ENCODE results near the gene YPEL2.

YPEL2 gene

DNA sequence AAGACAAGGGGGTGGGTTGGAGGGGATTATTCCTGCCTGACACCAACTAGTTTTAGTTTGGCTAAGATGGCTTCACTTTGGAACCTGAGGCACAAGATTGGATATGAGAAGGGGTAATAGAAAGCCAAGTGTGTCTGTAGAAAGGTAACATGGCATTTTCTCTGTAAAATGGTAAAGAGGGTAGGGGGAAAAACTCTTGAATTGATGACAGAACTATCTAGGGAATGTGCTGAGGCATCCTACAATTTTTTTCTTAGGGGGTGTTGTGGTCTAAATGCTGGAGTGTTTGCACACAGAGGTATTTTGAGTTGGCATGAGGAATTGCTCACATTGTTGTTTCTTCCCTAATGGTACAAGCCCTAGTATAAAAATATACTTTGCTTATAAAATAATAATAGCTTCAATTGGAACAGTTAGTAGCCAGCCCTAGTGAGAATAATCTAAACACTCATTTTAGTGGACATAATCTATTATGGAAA lies 25.8 kb downstream of the YPEL2 start:
- Histone ChIP-seq H3K27me3 (replicated peaks; ENCODE audit: control insufficient read depth, insufficient read depth, low read length) (no peaks in the 10 kb centered on the region), H3K36me3 (ENCODE audit: control insufficient read depth, insufficient read depth, low read length) (no peaks in the 10 kb centered on the region; the same call in 1 of the 2 replicates), H3K4me3 (replicated peaks; ENCODE audit: low read depth, low read length) (no peak overlapping the region)
- DNase-seq (ENCODE audit: extremely low read depth, insufficient read length), result no peak
- TF ChIP-seq CTCF (IDR thresholded peaks at IDR 0.05; ENCODE audit: insufficient read depth, low read length, poor library complexity, severe bottlenecking), result no peak

- Histone ChIP-seq H3K27me3 (replicated peaks; ENCODE audit: control insufficient read depth, insufficient read depth, low read length) (no peaks in the 10 kb centered on the region), H3K36me3 (ENCODE audit: control insufficient read depth, insufficient read depth, low read length) (no peaks in the 10 kb centered on the region; the same call in 1 of the 2 replicates), H3K4me3 (replicated peaks; ENCODE audit: low read depth, low read length) (no peak overlapping the region)
- no peak for DNase-seq (ENCODE audit: extremely low read depth, insufficient read length)
- no peak for TF ChIP-seq CTCF (IDR thresholded peaks at IDR 0.05; ENCODE audit: insufficient read depth, low read length, poor library complexity, severe bottlenecking)
Observed at GRCh38 chr17:59357929-59358328, 26.5 kb downstream of the YPEL2 start.

DNA sequence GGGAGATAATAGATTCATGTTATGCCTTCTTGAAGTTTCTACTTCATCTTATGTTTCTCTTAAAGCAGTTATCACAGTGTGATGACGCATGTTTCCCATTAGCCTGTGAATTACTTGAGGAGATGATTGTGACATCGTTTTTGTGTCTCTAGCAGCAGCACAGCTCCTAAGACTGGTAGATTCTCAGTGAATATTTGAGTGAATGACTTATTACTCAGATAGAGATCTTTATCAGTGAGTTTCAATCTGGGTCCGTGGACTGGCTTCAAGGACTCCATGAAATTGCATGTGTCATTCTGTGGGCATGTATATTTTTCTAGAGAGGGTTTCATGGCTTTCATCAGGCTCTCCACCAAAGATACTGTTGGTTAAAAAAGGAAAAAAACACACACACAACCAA lies 29.9 kb downstream of the YPEL2 start:
- H3K27me3 ChIP-seq (replicated peaks; ENCODE audit: control insufficient read depth, insufficient read depth, low read length), result no peaks in the 10 kb centered on the region
- H3K36me3 ChIP-seq (ENCODE audit: control insufficient read depth, insufficient read depth, low read length), result no peaks in the 10 kb centered on the region
- DNase-seq (ENCODE audit: extremely low read depth, insufficient read length), result no peak
- no peak for TF ChIP-seq CTCF (IDR thresholded peaks at IDR 0.05; ENCODE audit: insufficient read depth, low read length, poor library complexity, severe bottlenecking)
- H3K4me3 ChIP-seq (replicated peaks; ENCODE audit: low read depth, low read length), result no peak overlapping the region

DNA sequence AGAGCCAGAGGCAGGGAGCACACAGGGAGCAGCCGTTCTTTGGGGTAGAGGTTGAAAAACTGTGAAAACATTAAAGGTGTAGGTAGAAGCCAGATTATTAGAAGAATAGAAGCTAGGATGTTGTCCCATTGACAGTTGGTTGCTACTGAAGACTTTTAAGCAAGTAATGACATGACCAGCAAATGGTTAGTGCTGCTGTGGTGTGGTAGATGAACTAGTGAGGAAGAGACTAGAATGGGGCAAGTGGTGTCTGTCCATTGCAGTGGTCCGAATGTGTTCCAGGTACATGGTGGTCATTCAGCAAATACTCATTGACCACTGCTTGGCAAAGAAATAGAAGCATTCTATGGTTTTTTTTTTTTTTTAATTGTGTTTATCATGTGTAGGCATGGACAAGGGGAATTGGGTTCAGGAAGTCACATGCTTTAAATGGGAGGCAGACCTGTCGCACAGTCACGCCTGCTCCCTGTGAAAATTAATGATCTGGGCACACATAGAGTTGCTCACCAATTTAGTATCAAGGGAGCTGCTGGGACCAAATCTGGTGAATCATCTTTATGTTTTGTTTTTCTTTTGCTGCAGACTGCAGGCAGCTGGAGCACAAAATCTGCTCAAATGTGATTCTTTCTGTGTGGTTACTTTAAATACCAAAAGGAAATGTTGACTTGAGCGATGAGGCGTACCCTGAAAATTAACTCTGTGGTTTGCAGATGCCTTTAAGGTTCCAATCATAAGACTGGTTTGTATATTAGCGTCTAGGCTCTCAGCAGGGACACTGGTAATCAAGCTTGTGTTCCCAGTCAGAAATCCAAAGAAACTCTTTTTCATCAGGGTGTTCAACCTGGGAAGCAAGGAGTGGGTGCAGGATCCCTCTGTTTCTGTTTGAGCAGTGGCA lies 30.7 kb downstream of the YPEL2 start:
- Histone ChIP-seq H3K4me3 (replicated peaks; ENCODE audit: low read depth, low read length) (peak overlapping the region; percentile 19; the same call in 1 of the 2 replicates), H3K27me3 (replicated peaks; ENCODE audit: control insufficient read depth, insufficient read depth, low read length) (no peaks in the 10 kb centered on the region), H3K36me3 (ENCODE audit: control insufficient read depth, insufficient read depth, low read length) (no peaks in the 10 kb centered on the region)
- peak; percentile 38 for DNase-seq (ENCODE audit: extremely low read depth, insufficient read length)
- TF ChIP-seq CTCF (IDR thresholded peaks at IDR 0.05; ENCODE audit: insufficient read depth, low read length, poor library complexity, severe bottlenecking), result no peak

- no peaks in the 10 kb centered on the region for H3K27me3 ChIP-seq (replicated peaks; ENCODE audit: control insufficient read depth, insufficient read depth, low read length)
- no peak for DNase-seq (ENCODE audit: extremely low read depth, insufficient read length)
- H3K4me3 ChIP-seq (replicated peaks; ENCODE audit: low read depth, low read length), result peak overlapping the region; percentile 19; the same call in 1 of the 2 replicates
- TF ChIP-seq CTCF (IDR thresholded peaks at IDR 0.05; ENCODE audit: insufficient read depth, low read length, poor library complexity, severe bottlenecking), result no peak
- no peaks in the 10 kb centered on the region for H3K36me3 ChIP-seq (ENCODE audit: control insufficient read depth, insufficient read depth, low read length)
Observed at GRCh38 chr17:59362811-59363205, 31.4 kb downstream of the YPEL2 start.
